Inflammatory macrophage treated with lipopolysaccharide for 1 hour (primary cell): ENCODE results near the gene CFAP74.

Experiments
- DNase-seq, 2 donors: peaks; one replicate each; pipeline ENCODE4 v3.0.0-alpha.2; 2020 to 2022

Gene CFAP74

GRCh38 chr1:1967151-1967550 is 36.4 kb downstream of the CFAP74 start:
- no peak for DNase-seq

DNA sequence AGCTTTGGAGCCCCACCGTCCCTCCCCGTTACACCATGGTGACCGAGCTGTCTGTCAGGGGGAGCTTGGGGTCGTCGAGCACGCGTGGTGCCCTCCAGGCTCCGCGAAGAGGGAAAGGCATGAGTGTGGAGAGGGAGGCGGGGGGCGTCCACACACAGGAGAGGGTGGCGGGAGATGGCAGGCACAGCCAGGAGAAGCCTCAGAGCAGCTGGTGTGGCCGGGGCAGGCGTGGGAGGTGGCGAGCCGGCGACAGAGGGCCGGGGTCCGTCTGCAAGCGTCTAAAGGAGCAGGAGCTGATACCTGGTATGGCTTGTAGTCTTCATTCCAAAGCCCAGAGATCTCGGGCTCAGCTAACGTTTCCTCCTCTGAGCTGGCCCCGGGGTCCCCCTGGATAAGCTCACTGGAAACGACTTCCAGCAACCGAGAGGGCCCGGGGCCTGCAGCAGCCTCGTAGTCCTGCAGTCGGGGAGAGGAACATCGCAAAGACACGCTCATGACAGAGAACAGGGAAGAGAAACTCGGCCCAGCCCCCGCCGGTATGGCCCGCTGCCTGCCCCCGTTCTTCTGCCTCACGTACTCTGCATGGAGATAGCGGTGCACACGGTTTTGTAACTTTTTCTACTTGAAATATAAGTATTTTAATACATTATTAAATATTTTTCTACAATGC is 37.4 kb downstream of the CFAP74 start:
- DNase-seq = peak in 1 of 2 donors; percentile 5

- DNase-seq = no peak
Observed at GRCh38 chr1:1965546-1965945, 38.0 kb downstream of the CFAP74 start.

- DNase-seq = no peak
Observed at GRCh38 chr1:1964811-1965210, 38.8 kb downstream of the CFAP74 start.

- DNase-seq = no peak
Observed at GRCh38 chr1:1963570-1963969, 40.0 kb downstream of the CFAP74 start.

- no peak for DNase-seq
Observed at GRCh38 chr1:1962752-1963151, 40.8 kb downstream of the CFAP74 start.

DNA sequence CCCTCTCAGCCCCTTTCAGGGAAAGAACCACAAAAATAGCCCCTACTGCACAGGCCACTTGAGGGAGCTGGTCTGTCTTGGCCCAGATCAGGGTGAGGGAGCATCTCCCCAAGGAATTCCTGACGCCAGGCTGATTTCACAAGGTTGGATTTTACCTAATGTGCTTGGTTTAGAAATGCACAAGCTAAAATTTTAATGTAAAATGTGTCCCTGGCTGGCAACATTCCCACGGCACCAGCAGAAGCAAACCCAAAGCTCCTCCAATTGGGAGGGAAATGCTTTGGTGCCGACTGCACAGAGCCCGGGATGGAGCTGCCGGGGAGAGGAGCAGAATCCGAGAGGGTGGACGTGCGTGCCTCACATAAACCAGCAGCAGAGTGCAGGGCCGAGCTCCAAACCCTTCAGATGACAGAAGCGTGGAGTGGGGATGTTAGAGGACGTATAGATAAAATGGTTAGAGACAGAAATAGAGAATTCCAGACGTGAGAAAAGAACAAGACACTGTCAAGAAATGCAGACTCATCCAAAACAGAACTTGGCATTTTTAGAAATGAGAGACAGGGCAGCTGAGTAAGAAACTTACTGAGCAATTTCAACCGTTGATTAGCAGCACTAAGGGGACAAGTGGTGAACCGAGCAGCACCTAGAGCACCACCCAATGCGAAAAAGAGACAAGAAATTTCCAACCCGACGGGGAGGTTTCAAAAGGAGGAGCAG is 42.9 kb downstream of the CFAP74 start:
- DNase-seq = no peak

GRCh38 chr1:1959840-1960479 is 43.6 kb downstream of the CFAP74 start:
- peak; percentile 26 to 74 for DNase-seq

GRCh38 chr1:1959459-1959839 is 44.1 kb downstream of the CFAP74 start:
- DNase-seq = no peak

DNA sequence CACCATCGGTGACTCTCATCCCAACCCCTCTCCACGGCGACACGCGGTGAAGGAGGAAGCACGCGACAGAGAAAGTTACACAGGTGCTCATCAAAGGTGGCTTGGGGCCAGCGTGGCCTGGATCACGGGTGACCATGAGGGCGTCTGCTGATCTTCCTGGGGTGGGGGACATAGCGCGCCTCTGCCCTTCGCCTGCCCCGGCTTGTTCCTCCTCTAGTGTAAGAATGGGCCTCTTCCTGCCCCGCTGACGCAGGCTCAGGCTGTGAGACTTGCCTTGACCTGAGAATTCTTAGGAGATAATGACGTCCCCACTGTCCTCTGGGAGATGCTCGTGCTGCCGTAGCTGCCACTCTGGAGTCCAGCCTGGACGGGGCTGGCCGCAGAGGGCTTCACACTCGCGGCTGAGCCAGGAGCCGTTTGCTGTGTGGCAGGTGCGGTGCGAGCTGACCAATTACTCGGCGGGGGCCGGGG is 45.5 kb downstream of the CFAP74 start:
- no peak for DNase-seq

GRCh38 chr1:1957533-1957961 is 46.0 kb downstream of the CFAP74 start:
- no peak for DNase-seq

GRCh38 chr1:1956586-1957532 is 46.7 kb downstream of the CFAP74 start:
- no peak for DNase-seq

DNA sequence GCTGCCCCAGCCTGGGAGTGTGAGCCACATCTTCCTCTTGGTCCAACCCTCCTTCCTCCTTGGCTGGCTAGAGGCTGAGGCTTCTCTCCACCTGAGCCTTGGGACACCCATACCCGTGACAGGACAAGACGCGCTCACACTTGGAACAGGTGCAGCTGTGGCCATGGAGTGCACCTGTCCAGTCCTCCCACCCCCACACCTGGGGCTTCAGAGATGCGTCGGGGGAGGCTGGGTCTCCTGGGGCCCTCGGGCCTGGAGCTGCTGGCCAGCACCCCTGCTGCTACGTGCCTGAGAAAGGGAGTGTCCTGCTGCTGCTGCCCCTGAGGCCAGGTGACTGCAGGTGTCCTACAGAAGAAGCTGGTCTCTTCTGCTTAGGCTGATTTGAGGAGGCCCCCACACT is 47.5 kb downstream of the CFAP74 start:
- no peak for DNase-seq

DNA sequence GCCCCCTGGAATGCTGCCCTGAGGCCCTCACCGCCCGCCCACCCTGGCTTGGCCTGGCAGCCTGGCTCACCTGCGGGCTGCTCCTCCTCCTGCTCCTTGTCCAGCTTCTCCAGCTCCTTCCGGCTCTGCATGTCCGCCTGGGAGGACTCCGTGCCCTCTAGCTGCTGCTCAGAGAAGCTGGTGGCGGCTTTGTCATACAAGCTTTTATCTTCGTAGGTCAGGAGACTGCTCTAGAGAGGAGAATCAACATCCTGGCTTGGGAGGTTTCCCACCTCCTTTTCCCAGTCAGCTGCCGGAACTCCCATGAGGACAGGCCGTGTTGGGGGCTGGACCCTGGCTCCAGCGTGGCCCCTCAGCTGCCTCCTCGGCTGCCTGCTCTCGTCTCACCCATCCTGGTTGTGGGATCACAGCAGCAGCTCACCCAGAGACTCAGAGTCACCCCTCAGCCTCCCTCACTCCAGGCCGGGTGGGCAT is 47.9 kb downstream of the CFAP74 start:
- no peak for DNase-seq

- no peak for DNase-seq
Observed at GRCh38 chr1:1954831-1955441, 48.6 kb downstream of the CFAP74 start.

GRCh38 chr1:1954015-1954414 is 49.6 kb downstream of the CFAP74 start:
- DNase-seq = no peak

- no peak for DNase-seq
Observed at GRCh38 chr1:1950940-1951339, 52.6 kb downstream of the CFAP74 start.

DNA sequence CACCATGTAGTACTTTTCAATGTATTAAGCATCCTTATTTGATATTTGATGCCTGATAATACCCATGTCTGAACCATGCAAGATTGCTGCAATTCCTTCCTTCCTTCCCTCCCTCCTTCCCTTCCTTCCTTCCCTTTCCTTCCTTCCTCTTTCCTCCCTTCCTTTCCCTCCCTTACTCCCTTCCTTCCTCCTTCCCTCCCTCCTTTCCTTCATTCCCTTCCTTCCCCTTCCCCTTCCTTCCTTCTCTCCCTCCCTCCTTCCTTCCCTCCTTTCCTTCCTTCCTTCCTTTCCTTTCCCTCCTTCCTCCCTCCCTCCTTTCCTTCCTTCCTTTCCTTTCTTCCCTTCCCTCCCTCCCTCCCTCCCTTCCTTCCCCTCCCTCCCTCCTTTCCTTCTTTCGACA is 54.8 kb downstream of the CFAP74 start:
- no peak for DNase-seq

DNA sequence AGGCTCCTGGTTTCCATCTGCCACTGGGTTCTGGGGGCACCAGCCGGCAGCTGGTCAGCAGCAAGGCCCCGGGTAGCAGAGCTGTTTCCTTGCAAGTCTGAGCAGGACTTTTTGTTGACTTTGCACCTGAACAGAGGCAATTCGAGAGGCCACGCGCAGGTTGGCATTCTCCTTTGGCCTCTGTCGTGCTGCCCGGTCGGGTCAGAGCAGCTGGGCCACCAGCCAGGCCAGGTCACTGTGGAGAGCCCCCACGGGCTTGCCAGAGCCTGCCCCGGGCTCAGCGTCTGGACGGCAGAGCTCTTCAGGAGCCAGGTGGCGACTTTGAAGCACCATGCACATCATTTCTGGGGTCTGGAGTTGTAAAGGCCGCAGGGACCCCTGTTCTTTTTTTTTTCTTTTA is 56.1 kb downstream of the CFAP74 start:
- DNase-seq = no peak

GRCh38 chr1:1946540-1946939 is 57.0 kb downstream of the CFAP74 start:
- DNase-seq = no peak

GRCh38 chr1:1945782-1946393 is 57.7 kb downstream of the CFAP74 start:
- DNase-seq = no peak
